ENCODE data around the gene BIVM. TPM values are rescaled to one million over a fixed set of nuclear protein-coding genes. Genes with fewer than 3 reads are reported as not detected.
A peak's percentile ranks its signal among the peaks of the same experiment; 100 is the strongest.

Gene BIVM
- total RNA-seq, 1 donor from 2014 or later: 25.5 TPM

DNA sequence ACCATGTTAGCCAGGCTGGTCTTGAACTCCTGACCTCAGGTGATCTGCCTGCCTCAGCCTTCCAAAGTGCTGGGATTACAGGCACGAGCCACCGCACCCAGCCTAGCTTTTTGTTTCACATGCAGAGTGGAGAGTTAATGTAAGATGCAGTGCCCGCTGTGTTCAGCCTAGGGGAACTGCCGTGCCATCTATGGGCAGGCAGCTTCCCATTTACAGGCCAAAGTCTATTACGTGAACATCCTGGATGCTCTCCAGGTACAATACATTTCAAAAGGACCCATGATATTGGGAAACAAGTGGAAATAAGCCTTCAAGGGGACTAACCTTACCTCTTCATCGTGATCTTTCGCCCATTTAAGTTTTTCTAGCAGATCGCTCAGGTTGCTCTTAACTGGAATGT, 10.2 kb upstream of the BIVM start:
- DNase-seq: no peak

DNA sequence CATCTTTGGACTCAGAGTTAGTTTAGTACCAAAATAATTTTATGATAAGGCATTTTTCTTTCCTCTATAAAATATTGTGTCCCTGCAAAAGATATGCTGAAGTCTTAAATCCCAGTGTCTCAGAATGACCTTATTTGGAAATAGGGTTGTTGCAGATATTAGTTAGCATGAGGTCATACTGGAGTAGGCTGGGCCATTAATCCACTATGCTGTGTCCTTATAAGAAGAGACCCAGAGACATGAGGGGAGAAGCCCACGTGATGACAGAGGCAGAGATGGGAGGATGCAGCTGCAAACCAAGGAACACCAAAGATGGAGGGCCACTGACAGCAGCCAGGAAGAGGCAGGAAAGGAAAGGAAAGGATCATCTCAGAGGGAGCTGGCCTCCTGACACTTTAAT, 6.5 kb upstream of the BIVM start:
- DNase-seq: no peak

GRCh38 chr13:102793611-102794355, 5.1 kb upstream of the BIVM start:
- DNase-seq: no peak

GRCh38 chr13:102799426-102800144, 666 bp downstream of the BIVM start:
- DNase-seq: no peak

DNA sequence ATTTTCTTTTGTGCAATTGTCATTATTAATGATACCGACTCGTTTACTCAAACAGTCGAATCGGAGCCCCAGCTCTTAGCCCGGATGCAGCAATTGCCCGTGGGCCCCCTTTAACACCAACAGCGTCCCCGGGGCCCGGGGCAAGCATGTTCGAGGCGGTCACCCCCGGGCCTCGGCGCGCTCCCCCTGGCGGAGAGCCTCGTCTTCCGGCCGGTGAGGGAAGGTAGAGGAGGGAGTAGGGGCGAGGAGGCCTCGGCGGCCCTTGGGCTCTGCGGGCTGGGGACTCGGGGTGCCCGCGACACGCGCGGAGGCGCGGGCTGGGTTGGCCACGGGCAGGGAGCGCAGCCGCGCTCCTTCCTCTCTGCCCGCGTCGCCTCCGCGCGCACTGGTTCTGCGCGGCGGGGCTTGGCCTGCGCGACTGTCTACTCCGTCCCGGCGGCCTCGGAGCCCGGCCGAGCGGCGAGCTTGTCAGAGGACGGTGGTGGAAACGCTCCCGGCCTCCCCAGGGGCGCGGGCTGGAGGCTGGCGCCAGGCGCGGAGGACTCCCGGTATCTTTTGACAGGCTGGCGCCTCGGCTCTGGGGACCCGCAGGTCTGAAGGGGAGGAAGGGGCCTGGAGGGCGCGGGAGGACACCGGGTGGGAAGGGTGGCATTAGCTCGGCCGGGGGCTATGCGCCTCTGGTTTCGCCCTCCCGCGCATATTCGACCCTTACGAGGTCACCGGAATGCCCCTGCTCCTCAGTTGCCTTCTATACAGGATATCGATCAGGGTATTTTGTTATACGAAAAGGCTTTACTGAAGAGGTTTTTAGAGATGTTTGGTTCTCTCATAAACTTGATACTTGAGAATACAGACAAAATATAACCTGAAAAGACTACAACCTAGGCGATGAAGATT, 1.5 kb downstream of the BIVM start:
- DNase-seq: peak; percentile 40

- DNase-seq: no peak
Measured at GRCh38 chr13:102805680-102806079, 6.8 kb downstream of the BIVM start.

GRCh38 chr13:102807699-102808098, 8.8 kb downstream of the BIVM start:
- DNase-seq: no peak

GRCh38 chr13:102812611-102813287, 13.8 kb downstream of the BIVM start:
- no peak for DNase-seq

DNA sequence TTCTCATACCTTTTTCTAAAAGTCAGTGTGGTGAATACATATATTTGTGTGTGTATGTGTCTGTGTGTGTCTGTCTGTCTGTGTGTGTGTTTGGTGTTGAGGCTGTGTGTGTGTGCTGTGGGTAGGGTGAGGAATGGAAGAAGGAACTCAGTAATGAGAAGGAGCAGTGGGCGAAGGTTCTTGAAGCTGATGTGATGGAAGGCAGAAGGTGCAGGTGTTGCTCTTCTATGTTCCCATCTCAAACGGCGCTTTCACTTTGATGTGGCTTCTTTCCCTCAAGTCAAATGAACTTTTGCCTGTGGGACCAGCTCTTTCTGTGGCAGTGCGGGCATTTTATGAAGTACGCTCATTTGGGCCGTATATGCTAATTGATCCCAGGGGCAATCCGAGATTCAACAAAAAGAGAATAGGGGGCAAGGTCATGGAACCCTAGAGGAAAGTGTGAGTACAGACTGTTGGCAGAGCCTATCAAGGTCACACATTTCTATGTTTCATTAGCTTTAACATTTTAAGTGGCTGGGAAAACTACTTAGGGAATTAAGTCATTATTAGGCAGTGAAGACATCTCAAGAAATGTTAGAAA, 15.2 kb downstream of the BIVM start:
- DNase-seq: no peak

- no peak for DNase-seq
Measured at GRCh38 chr13:102814793-102815192, 15.9 kb downstream of the BIVM start.

GRCh38 chr13:102815788-102816187, 16.9 kb downstream of the BIVM start:
- no peak for DNase-seq

- no peak for DNase-seq
Measured at GRCh38 chr13:102816708-102817107, 17.8 kb downstream of the BIVM start.

DNA sequence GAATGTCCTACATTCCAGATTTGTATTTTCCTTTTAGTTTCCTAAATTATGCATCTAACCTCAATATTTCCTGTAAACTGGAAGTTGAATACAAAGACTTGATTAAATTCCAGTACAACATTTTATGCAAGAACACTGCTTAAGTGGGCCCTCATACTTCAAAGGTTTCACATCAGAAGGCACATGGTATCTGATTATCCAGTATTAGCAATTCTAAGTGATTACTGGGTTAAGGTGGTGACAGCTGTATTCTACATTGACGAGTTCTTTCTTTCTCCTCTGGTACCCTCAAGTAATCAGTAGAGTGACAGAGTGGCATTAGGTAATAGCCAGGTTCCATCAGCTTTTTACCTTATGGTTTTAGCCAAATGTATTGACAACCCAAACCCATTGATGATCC, 18.3 kb downstream of the BIVM start:
- no peak for DNase-seq

DNA sequence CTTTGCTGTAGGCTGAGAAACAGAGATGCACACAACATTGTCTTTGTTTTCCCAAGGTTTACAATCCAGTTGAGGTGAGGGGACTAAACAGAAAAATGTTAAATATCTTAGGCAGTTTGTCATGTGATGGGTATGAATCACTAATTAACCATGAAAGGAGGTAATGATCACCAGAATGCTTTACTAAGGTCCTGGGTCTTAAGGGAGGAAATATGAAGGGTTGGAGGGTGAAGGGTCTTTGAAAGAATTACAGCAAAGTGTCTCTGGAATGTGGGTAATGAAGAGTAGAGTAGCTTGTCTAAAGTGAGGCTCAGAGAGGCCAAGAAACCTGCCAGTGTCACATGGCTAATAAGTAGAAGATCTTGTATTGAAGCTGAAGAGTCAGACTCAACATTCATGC, 19.0 kb downstream of the BIVM start:
- DNase-seq: no peak

DNA sequence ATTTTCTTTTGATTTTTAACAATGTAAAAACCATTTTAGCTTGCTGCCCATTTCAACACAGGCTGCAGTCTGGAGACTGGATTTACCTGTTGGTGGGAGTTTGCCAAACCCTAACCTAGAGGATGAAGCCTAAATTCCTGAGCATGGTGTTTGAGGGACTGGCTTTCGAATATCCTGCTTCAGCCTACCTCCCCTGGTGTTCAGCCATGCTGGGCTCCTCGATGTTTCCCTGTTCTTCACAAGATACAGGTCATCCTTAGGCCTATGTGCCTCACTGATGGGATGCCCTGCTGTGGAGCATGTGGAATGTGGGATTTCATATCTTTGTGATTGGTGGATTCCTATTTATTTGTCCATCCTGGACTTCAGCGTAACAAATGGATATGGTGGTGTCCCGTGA, 26.5 kb downstream of the BIVM start:
- DNase-seq: no peak

GRCh38 chr13:102825921-102826706, 27.2 kb downstream of the BIVM start:
- no peak for DNase-seq

DNA sequence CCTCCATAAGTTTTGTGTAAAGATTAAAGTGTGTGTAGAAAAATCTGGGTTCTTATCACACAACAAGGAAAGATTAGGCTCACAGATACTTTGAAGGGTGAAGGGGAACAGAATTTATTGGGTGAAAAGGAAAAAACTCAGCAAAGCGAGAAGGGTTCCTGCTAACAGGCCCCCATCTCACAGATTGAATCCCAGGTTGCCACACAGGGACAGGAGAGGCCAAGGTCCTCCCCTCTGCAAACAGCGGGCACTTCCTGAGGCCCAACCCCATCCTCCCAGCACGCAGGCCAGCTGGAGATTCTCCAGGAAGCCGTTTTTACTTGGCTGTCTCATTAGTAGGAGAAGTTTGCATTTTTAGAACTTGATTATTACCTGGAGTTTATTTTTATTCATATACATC, 31.7 kb downstream of the BIVM start:
- DNase-seq: no peak

GRCh38 chr13:102836471-102836870, 37.6 kb downstream of the BIVM start:
- no peak for DNase-seq

- no peak for DNase-seq
Measured at GRCh38 chr13:102838273-102838672, 39.4 kb downstream of the BIVM start.

DNA sequence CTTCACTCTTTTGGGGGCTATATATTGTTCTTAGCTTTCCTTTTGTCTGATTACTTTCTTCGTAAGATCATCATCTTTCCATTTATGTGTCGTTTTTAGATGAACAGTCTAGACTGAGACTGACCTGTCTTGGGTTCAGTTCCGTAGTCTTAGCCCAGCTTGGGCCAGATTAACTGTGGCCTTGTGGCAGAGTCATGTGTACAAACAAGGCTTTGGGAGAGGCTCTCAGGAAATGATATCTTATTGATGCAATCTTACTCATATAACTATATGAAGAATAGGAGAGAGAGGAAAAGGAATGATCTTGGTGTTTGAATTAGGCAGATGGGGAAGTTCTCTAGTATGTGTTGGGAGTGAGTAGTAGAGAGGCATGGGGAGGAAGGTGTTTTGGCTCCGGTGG, 40.1 kb downstream of the BIVM start:
- DNase-seq: no peak

- DNase-seq: no peak
Measured at GRCh38 chr13:102839462-102839861, 40.5 kb downstream of the BIVM start.
